HepG2 (cell line): ENCODE results near the gene STK4. TPM values are rescaled to one million over a fixed set of nuclear protein-coding genes. Genes with fewer than 3 reads are reported as not detected.

Experiments
- BCLAF1 ChIP-seq: fragments of 450-650 bp; IDR thresholded peaks from 2 replicates; pipeline ENCODE4 v1.6.1; 2017; ENCODE audit warnings: mild to moderate bottlenecking
- FOXO1 ChIP-seq: sonication (generic); formaldehyde crosslinking; IDR thresholded peaks from 2 replicates; pipeline ENCODE4 v1.4.0; 2020; ENCODE audit warnings: missing genetic modification reagents
- JUNB ChIP-seq: sonication (generic); formaldehyde crosslinking; IDR thresholded peaks from 2 replicates; pipeline ENCODE4 v1.8.0; 2022; ENCODE audit warnings: missing genetic modification reagents, mild to moderate bottlenecking, borderline replicate concordance
- KAT8 ChIP-seq: IDR thresholded peaks from 2 replicates; pipeline ENCODE4 v1.6.1; 2016; ENCODE audit warnings: missing genetic modification reagents, missing compliant biosample characterization
- LCORL ChIP-seq, 2 experiments: fragments of 450-650 bp in 1 of 2; sonication (generic) in 1 of 2; formaldehyde crosslinking in 1 of 2; IDR thresholded peaks; 2 replicates each; pipeline versions ENCODE4 v1.5.0 to v1.6.1; 2017 to 2020; ENCODE audit warnings: antibody characterized with exemption in 1 of 2, missing genetic modification reagents in 1 of 2
- MEIS2 ChIP-seq: sonication (generic); formaldehyde crosslinking; IDR thresholded peaks from 2 replicates; pipeline ENCODE4 v1.9.0; 2021; ENCODE audit warnings: mild to moderate bottlenecking, missing genetic modification reagents
- NFATC3 ChIP-seq: sonication (generic); formaldehyde crosslinking; IDR thresholded peaks from 2 replicates; pipeline ENCODE4 v1.5.1; 2020; ENCODE audit warnings: mild to moderate bottlenecking, missing genetic modification reagents
- RBAK ChIP-seq: sonication (generic); formaldehyde crosslinking; IDR thresholded peaks from 2 replicates; pipeline ENCODE4 v1.5.1; 2020; ENCODE audit warnings: mild to moderate bottlenecking, missing genetic modification reagents
- SPEN ChIP-seq: sonication (generic); formaldehyde crosslinking; IDR thresholded peaks from 2 replicates; pipeline ENCODE4 v1.5.1; 2020; ENCODE audit warnings: low read depth, mild to moderate bottlenecking, missing genetic modification reagents
- ZFP82 ChIP-seq: sonication (generic); formaldehyde crosslinking; IDR thresholded peaks from 2 replicates; pipeline ENCODE4 v1.5.1; 2020; ENCODE audit warnings: mild to moderate bottlenecking, missing genetic modification reagents, borderline replicate concordance
- ZIK1 ChIP-seq: sonication (generic); formaldehyde crosslinking; IDR thresholded peaks from 2 replicates; pipeline ENCODE4 v1.5.0; 2020; ENCODE audit warnings: mild to moderate bottlenecking, low read depth, missing genetic modification reagents, borderline replicate concordance
- ZNF224 ChIP-seq: sonication (generic); formaldehyde crosslinking; IDR thresholded peaks from 2 replicates; pipeline ENCODE4 v1.5.0; 2020; ENCODE audit warnings: mild to moderate bottlenecking, missing genetic modification reagents
- ZNF407 ChIP-seq: sonication (generic); formaldehyde crosslinking; IDR thresholded peaks from one replicate; pipeline ENCODE4 v1.5.1; 2020; ENCODE audit warnings: mild to moderate bottlenecking, missing genetic modification reagents; ENCODE audit errors: not compliant biosample characterization
- ZNF441 ChIP-seq: sonication (generic); formaldehyde crosslinking; IDR thresholded peaks from 2 replicates; pipeline ENCODE4 v1.7.0; 2021; ENCODE audit warnings: missing genetic modification reagents, borderline replicate concordance
- ZNF607 ChIP-seq: sonication (generic); formaldehyde crosslinking; IDR thresholded peaks from 2 replicates; pipeline ENCODE4 v1.5.1; 2020; ENCODE audit warnings: missing genetic modification reagents, mild to moderate bottlenecking, borderline replicate concordance
- polyA plus RNA-seq, 8 experiments: library from polyadenylated mRNA; depleted of rRNA in 3 of 8; stranded (reverse) in 7 of 8; unstranded in 1 of 8; fragments of >200 nt; fragmentation: Illumina TruSeq in 4 of 8; extraction: Trizol in 4 of 8; gene quantifications; 2 replicates each; pipeline versions ENCODE4 v1.2.1 to v1.2.3, GENCODE V29; 2011 to 2016; ENCODE audit warnings: low read depth in 4 of 8, missing spikeins in 1 of 8, mixed read lengths in 1 of 8; ENCODE audit not compliant: insufficient read depth in 1 of 8
- total RNA-seq, 5 experiments: library from RNA; depleted of rRNA; stranded (reverse); fragments of >200 nt; fragmentation: Illumina TruSeq; extraction: Trizol; gene quantifications; 2 replicates each; pipeline ENCODE4 v1.2.3, GENCODE V29; 2016; ENCODE audit warnings: low read depth in 1 of 5
- TF ChIP-seq, protein P1 (sequence below): sonication (generic); formaldehyde crosslinking; IDR thresholded peaks from 2 replicates; pipeline ENCODE4 v1.9.0; 2021; ENCODE audit warnings: missing genetic modification reagents, mild to moderate bottlenecking, borderline replicate concordance

STK4 gene
- total and polyA plus RNA-seq, 2 of the 13 experiments (the other 11 are each of a cell fraction or from before 2014, with no cell fraction given) = 25.6 to 38.3 TPM

- TF ChIP-seq BCLAF1 = no peak
- TF ChIP-seq ZNF441 (CRISPR knock-in tag) = no peak
- TF ChIP-seq, protein P1, sequence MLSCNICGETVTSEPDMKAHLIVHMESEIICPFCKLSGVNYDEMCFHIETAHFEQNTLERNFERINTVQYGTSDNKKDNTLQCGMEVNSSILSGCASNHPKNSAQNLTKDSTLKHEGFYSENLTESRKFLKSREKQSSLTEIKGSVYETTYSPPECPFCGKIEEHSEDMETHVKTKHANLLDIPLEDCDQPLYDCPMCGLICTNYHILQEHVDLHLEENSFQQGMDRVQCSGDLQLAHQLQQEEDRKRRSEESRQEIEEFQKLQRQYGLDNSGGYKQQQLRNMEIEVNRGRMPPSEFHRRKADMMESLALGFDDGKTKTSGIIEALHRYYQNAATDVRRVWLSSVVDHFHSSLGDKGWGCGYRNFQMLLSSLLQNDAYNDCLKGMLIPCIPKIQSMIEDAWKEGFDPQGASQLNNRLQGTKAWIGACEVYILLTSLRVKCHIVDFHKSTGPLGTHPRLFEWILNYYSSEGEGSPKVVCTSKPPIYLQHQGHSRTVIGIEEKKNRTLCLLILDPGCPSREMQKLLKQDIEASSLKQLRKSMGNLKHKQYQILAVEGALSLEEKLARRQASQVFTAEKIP = no peak
- TF ChIP-seq NFATC3 (CRISPR knock-in tag) = no peak
- no peak for TF ChIP-seq ZNF607 (CRISPR knock-in tag)
- no peak for TF ChIP-seq JUNB (CRISPR knock-in tag)
- TF ChIP-seq ZFP82 (CRISPR knock-in tag) = no peak
- TF ChIP-seq RBAK = no peak
- no peak for TF ChIP-seq LCORL (IDR thresholded peaks at IDR 0.05)
- no peak for TF ChIP-seq LCORL (CRISPR knock-in tag; IDR thresholded peaks at IDR 0.05)
- TF ChIP-seq ZIK1 (CRISPR knock-in tag) = no peak
- TF ChIP-seq MEIS2 = no peak
- TF ChIP-seq FOXO1 (CRISPR knock-in tag) = peak; percentile 34; the same call in 1 of the 2 replicates
- TF ChIP-seq SPEN (CRISPR knock-in tag) = no peak
- no peak for TF ChIP-seq ZNF407 (CRISPR knock-in tag)
- no peak for TF ChIP-seq KAT8 (CRISPR knock-in tag)
- no peak for TF ChIP-seq ZNF224 (CRISPR knock-in tag)
These were observed 153.4 kb downstream of the STK4 start (continued) for GRCh38 chr20:45119556-45120266.
